Thyroid gland (tissue), 4 donors: ENCODE measurements around the gene EID2B. TPM values are rescaled to one million over a fixed set of nuclear protein-coding genes. Genes with fewer than 3 reads are reported as not detected.
A peak's percentile ranks its signal among the peaks of the same experiment; 100 is the strongest.

Experiments
- DNase-seq, 2 donors: peaks; one replicate each; pipeline ENCODE4 v3.0.0-alpha.2; 2019
- H3K27ac ChIP-seq, 3 donors: fragments of 200-600 bp; sonication (generic); 1 replicate in 2 of 3; 2 replicates in 1 of 3; pipeline ENCODE4 v1.5.1; 2016 to 2019; ENCODE audit warnings: mild to moderate bottlenecking in 1 of 3, moderate library complexity in 1 of 3
- H3K27me3 ChIP-seq: fragments of 200-600 bp; sonication (generic); one replicate; pipeline ENCODE4 v1.5.1; 2019
- H3K36me3 ChIP-seq, 2 donors: fragments of 200-600 bp; sonication (generic); one replicate each; pipeline ENCODE4 v1.5.1; 2016 to 2019
- H3K4me1 ChIP-seq, 2 donors: fragments of 200-600 bp; sonication (generic); one replicate each; pipeline ENCODE4 v1.5.1; 2017 to 2019
- H3K4me3 ChIP-seq, 3 donors: fragments of 200-600 bp; sonication (generic); replicated peaks in 1 of 3; 1 replicate in 2 of 3; 2 replicates in 1 of 3; pipeline ENCODE4 v1.5.1; 2016; ENCODE audit warnings: mild to moderate bottlenecking in 1 of 3
- H3K9me3 ChIP-seq: fragments of 200-600 bp; sonication (generic); one replicate; pipeline ENCODE4 v1.5.1; 2017
- CTCF ChIP-seq, 6 experiments: fragments of 200-600 bp in 3 of 6; fragments of 450-650 bp in 3 of 6; sonication (generic) in 3 of 6; IDR thresholded peaks; one replicate each; pipeline ENCODE4 v1.5.1; 2016 to 2019; ENCODE audit warnings: antibody characterized with exemption in 6 of 6, mild to moderate bottlenecking in 2 of 6, inconsistent platforms in 1 of 6, moderate library complexity in 1 of 6
- POLR2A ChIP-seq, 2 donors: fragments of 450-650 bp; IDR thresholded peaks; one replicate each; pipeline ENCODE4 v1.6.1; 2017; ENCODE audit warnings: antibody characterized with exemption in 2 of 2, mild to moderate bottlenecking in 2 of 2, moderate library complexity in 1 of 2
- WGBS, 2 donors: methylation state at CpG; one replicate each; pipeline ENCODE4 v1.1.5; 2017; 5-methylcytosine and 5-hydroxymethylcytosine counted together
- intact Hi-C: fragments of 100-400 bp; cut with DNase I; formaldehyde crosslinking; loops from one replicate; pipeline ENCODE4 v1.15.1; 2023
- total RNA-seq, 4 donors: library from RNA; depleted of rRNA; stranded (reverse); fragments of >200 nt; gene quantifications; one replicate each; pipeline ENCODE4 v1.2.3, GENCODE V29; 2016

EID2B gene
- total RNA-seq, 4 donors from 2014 or later: 2.4 to 7.1 (median 4.4) TPM

DNA sequence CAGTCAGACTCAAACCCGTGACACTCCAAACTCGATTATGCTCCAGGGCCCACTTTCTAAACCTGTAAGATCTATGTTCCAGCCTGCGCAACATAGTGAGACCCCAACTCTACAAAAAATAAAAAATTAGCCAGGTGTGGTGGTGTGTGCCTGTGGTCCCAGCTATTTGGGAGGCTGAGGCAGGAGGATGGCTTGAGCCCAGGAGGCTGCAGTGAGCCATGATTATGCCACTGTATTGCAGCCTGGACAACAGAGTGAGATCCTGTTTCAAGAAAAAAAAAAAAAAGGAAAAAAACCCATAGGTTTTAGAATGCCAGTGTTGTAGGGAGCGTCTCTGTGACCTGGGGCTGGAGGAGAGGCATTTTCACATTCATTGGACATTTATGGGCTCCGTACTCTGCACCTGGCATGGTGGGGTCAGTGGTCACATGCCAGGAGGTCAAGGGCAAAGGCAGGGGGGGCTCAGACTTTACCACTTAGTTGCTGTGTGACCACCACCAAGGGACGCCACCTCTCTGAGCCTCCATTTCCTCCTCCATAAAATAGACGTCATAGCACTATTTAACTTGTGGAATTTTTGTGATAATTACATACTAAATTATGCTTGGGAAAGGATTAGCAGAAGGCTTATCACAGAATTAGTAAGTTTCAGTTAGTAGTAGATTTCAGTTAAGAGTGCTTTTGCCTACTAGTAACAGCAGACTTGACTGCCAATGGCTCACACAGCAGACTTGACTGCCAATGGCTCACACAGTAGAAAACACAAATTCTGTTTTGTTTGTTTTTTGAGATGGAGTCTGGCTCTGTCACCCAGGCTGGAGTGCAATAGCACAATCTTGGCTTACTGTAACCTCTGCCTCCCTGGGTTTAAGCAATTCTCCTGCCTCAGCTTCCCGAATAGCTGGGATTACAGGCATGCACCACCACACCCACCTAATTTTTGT, 11.8 kb downstream of the EID2B start:
- 79 to 82% methylated on average over 8 of the region's 8 CpGs for WGBS, 2 donors

DNA sequence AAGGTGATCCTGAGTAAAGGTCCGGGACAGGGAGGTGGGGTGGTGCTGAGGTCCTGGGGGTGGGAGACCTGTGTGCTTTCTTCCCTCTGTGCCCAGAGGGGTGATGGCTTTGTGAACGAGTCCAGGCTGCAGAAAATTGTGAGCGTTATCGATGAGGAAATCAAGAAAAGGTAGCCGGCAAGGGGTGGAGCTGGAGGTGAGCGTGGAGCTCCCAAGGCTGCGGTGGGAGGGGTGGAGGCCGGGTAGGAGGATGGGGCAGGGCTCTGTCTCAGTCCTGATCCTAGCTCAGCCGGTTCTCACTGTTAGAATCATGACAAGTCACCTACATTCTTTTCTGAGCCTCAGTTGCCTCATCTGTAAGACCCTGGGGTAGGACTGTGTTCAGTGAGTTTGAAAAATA, 13.7 kb downstream of the EID2B start:
- Histone ChIP-seq H3K9me3 (no peaks in the 10 kb centered on the region), H3K4me1 (peaks cover 21 to 50% of the 10 kb centered on the region in 2 donors), H3K36me3 (no peaks in the 10 kb centered on the region), H3K27me3 (no peaks in the 10 kb centered on the region), H3K27ac (peak overlapping the region; percentile 87 to 90 (median 89)), H3K4me3 (no peak overlapping the region)
- no peak for DNase-seq
- 68 to 70% methylated on average over 9 of the region's 9 CpGs for WGBS, 2 donors
- no peak for TF ChIP-seq POLR2A (IDR thresholded peaks at IDR 0.05)
- no peak for TF ChIP-seq CTCF (IDR thresholded peaks at IDR 0.05)
- intact Hi-C loops: no loop called here

More for the DNA sequence above, 11.8 kb downstream of the EID2B start:
- Histone ChIP-seq H3K27ac (peak overlapping the region; percentile 87 to 90 (median 89)), H3K4me1 (peaks cover 12 to 38% of the 10 kb centered on the region in 2 donors), H3K36me3 (no peaks in the 10 kb centered on the region), H3K9me3 (no peaks in the 10 kb centered on the region), H3K4me3 (no peak overlapping the region), H3K27me3 (no peaks in the 10 kb centered on the region)
- DNase-seq: peak in 1 of 2 donors; percentile 11
- intact Hi-C loops: no loop called here
- TF ChIP-seq POLR2A (IDR thresholded peaks at IDR 0.05) (no peak), CTCF (IDR thresholded peaks at IDR 0.05) (no peak)

GRCh38 chr19:39518458-39518857, 14.2 kb downstream of the EID2B start:
- Histone ChIP-seq H3K27ac (peak overlapping the region in 2 of 3 donors; percentile 87 to 89), H3K4me1 (peaks cover 21 to 50% of the 10 kb centered on the region in 2 donors), H3K4me3 (no peak overlapping the region), H3K36me3 (no peaks in the 10 kb centered on the region), H3K9me3 (no peaks in the 10 kb centered on the region), H3K27me3 (no peaks in the 10 kb centered on the region)
- WGBS, 2 donors: 74 to 78% methylated on average over 5 of the region's 5 CpGs
- TF ChIP-seq POLR2A (IDR thresholded peaks at IDR 0.05) (no peak), CTCF (IDR thresholded peaks at IDR 0.05) (no peak)
- intact Hi-C loops: no loop called here
- no peak for DNase-seq

DNA sequence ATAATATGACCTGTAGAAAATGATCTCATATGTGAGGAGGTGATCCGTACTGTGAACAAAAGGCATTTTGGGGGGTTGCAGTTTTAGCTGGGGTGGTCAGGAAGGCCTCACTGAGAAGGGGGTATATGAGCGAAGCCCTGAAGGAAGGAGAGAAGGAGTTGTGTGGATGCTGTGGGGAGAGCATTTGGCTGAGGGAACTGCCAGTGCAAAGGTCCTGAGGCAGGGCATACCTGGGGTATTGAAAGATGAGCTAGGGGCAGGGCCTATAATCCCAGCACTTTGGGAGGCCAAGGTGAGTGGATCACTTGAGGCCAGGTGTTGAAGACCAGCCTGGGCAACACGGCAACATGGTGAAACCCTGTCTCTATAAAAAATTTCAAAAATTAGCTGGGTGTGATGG, 15.2 kb downstream of the EID2B start:
- H3K36me3 ChIP-seq: no peaks in the 10 kb centered on the region
- intact Hi-C loops: no loop called here
- no peak for DNase-seq
- 80 to 81% methylated on average over 3 of the region's 3 CpGs for WGBS, 2 donors
- no peak overlapping the region for H3K4me3 ChIP-seq
- no peak for TF ChIP-seq CTCF (IDR thresholded peaks at IDR 0.05)
- no peak overlapping the region for H3K27ac ChIP-seq
- H3K4me1 ChIP-seq: peaks cover 21 to 50% of the 10 kb centered on the region in 2 donors
- H3K27me3 ChIP-seq: no peaks in the 10 kb centered on the region
- H3K9me3 ChIP-seq: no peaks in the 10 kb centered on the region

GRCh38 chr19:39516270-39516669, 16.4 kb downstream of the EID2B start:
- intact Hi-C loops: no loop called here
- Histone ChIP-seq H3K27me3 (no peaks in the 10 kb centered on the region), H3K27ac (no peak overlapping the region), H3K4me3 (peak overlapping the region in 1 of 3 donors; percentile 58), H3K9me3 (no peaks in the 10 kb centered on the region), H3K36me3 (no peaks in the 10 kb centered on the region), H3K4me1 (peaks cover 21 to 48% of the 10 kb centered on the region in 2 donors)
- WGBS, 2 donors: 29 to 31% methylated on average over 6 of the region's 6 CpGs
- TF ChIP-seq POLR2A (IDR thresholded peaks at IDR 0.05) (no peak), CTCF (IDR thresholded peaks at IDR 0.05) (no peak)
- DNase-seq: peak in 1 of 2 donors; percentile 10
